HG02852 (cell line): Measurements from ENCODE around the gene PPP2R5E.
A peak's percentile ranks its signal among the peaks of the same experiment; 100 is the strongest.
"Not testable (repeated sequence)": the region's sequence is repeated elsewhere in the genome, so short reads cannot be mapped to it uniquely, and the experiment has no call there.

Experiments
- ATAC-seq: cut with Tn5 transposase; IDR thresholded peaks from one replicate; pipeline ENCODE4 v1.9.1; 2021; ENCODE audit warnings: mild to moderate bottlenecking, moderate library complexity; ENCODE audit not compliant: unreplicated experiment

PPP2R5E gene

GRCh38 chr14:63543000-63543825 is at the start of gene PPP2R5E:
Gene PPP2R5E, minus strand, starts transcription at chr14:63543377. Its CDS starts 3,692 bp downstream, at chr14:63539685.
- ATAC-seq: peak; percentile 96

- ATAC-seq: not testable (repeated sequence)
Observed at GRCh38 chr14:63583046-63583445, 39.9 kb upstream of the PPP2R5E start.

DNA sequence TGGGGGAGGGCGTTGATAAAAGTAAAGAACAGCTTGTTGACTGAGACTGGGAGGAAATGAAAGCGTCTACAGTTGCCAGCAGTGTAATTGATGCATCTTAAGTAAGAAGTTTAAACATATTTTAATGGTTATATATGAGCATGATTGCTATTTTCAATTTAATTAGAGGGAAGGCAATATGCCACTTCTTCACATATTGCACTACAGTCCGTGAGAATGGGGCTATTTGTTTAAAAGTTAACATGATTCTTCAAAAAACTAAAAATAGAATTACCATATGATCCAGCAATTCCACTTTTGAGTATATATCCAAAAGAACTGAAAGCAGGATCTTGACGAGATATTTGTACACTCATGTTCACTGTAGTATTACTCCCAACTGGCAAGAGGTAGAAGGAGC is 38.3 kb upstream of the PPP2R5E start:
- ATAC-seq: no peak

DNA sequence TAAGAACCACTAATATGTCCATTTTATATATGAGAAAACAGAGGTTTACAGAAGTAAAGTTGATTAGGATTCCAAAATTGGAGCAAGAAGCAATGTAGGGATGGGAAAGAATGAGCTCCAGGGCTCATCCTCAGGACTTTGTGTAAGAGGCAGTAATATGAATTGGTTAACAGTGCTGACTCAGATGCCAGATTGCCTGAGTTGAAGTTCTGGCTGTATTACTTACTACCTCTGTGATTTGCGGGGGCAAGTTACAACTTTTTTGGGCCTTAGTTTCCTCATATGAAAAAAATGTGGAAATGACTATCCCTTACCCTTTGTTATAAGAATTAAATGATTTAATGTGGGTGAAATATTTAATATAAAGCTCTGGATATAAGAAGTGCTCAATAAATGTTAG is 35.1 kb upstream of the PPP2R5E start:
- no peak for ATAC-seq

GRCh38 chr14:63573581-63573980 is 30.4 kb upstream of the PPP2R5E start:
- ATAC-seq: no peak

GRCh38 chr14:63565448-63565847 is 22.3 kb upstream of the PPP2R5E start:
- no peak for ATAC-seq

- no peak for ATAC-seq
Observed at GRCh38 chr14:63564318-63564717, 21.1 kb upstream of the PPP2R5E start.

- ATAC-seq: no peak
Observed at GRCh38 chr14:63563370-63564026, 20.3 kb upstream of the PPP2R5E start.

DNA sequence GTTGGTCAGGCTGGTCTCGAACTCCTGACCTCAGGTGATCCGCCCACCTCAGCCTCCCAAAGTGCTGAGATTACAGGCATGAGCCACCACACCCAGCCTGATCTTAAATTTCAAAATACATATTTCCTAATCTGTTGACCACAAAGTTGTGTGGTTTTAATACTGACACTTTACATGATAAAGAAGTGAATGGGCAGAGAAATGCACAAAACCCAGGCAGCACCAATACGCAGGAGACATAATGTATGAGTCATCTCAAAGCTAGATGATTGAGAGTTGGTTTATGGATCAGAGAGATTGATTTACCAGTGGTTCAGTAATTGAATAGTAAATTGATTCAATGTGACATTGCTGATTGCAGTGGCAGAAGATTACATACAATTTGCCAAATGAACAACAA is 19.2 kb upstream of the PPP2R5E start:
- no peak for ATAC-seq

GRCh38 chr14:63555572-63555971 is 12.4 kb upstream of the PPP2R5E start:
- ATAC-seq: no peak

DNA sequence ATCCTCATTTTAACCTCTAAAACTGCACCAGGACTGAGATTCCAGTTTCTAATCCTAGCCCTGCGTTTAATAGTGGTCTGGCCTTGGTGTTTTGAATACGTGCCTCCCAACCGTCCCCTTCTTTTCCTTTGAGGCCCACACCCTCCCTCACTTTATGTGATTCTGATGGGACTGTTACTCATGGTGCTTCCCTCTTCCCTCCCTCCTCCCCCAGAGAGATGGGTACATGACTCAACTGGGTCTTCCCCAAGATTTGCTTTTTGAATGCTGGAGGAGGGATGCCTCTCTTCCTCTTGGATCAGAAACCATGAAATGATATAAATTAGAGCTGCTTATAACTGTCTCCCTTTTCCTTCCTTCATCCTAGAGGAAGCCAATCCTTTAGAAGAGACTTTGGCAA is 8.2 kb upstream of the PPP2R5E start:
- ATAC-seq: no peak

DNA sequence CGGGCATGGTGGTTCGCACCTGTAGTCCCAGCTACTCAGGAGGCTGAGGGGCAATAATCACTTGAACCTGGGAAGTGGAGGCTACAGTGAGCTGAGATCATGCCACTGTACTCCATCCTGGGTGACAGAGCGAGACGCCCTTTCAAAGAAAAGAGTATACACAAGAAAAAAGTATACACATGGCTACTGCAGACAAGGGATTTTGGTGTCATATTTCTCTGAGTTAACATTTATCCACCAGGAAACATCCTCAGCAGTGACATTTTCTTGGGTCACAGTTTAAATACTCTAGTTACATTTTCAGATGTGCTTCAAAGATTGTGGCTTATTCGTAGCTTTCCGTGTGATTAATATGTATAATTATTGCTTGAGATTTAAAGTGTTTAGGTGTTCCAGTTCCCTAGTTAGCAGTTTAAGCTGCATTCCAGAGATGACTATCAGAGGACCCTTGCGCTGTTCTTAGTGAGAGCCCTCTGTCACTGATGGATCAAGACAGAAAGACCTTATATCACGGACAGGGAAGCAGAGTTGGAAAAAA is 4.7 kb upstream of the PPP2R5E start:
- ATAC-seq: no peak

- no peak for ATAC-seq
Observed at GRCh38 chr14:63545431-63545830, 2.3 kb upstream of the PPP2R5E start.

GRCh38 chr14:63544591-63545299 is 1.6 kb upstream of the PPP2R5E start:
- ATAC-seq: no peak

DNA sequence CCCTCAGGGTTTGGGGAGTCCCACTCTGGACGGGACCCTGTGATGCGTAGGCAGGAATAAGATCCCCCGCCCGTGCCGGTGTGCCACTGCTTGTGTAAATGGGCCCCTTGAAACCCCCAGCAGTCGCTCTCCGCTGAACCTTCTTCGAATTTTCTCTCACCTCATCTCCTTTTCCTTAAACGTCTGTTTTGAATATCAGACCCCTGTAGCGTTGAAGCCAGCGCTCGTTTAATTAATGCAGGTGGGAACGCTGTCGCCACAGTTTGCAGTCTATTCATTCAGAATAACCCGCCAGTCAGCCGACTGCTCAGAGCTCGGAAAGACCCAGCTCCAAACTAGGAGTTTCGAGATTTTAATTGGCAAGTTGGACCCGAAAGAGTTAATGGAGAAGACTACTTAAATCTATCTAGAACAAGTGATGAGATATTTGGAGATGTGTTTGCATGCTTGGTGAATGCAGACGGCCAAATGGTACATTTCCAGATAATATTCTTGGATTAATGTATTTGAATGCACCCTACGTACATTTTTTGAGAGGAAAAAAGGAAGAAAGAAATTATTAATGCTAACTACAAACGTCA is 739 bp upstream of the PPP2R5E start:
- peak; percentile 29 for ATAC-seq

DNA sequence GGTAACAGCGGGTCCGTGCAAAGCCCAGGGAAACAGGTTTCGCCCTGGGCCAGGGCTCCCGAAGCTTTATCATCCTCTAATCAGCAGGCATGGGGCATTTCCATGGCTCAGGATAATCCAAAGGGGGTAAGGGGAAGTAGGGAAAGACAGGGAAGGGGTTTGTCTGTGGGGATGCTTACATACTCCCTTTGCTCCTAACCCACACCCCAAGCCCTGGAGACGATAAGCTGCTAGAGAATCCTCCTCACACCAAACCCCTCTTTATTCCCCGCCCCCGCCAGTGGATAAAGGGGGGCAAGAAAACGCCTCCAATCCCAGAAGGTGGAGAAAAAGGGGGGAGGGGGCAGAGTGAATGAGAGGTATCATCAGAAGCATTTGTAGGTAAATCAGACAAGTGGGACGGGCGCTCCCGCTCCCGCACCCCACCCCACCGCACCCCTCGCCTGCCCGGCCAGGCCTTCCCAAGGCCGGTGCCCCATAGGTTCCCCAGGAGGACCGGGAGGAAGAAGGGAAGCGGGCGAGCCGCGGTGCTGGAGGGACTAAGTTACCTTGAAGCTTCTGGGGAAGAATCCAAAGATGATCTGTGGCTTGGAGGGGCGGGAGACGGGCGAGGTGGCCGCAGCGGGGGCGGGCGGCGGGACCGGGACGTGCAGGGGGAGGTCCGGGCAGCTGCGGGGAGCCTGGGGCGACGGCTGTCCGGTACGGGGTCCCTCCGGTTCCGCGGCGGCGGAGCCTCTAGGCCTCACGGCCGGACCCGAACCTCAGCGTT is 762 bp downstream of the PPP2R5E start:
- ATAC-seq: peak; percentile 7

DNA sequence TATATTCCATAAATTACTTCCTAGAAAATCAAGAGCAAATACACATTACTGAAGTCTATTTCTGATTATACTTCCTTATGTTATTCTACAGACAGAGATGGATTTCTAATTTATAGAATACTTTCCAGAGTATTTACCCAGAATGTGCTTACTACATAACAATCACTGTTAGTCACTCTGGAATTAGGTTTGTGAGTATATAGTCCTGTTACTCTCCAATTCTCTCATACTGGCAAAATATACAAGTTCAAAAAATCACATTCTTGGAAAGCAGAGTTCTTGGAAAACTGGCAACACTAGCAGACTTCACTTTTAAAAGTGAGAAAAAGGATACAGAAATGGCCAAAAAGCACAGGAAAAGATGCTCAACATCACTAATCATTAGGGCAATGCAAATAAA is 7.3 kb downstream of the PPP2R5E start:
- no peak for ATAC-seq

DNA sequence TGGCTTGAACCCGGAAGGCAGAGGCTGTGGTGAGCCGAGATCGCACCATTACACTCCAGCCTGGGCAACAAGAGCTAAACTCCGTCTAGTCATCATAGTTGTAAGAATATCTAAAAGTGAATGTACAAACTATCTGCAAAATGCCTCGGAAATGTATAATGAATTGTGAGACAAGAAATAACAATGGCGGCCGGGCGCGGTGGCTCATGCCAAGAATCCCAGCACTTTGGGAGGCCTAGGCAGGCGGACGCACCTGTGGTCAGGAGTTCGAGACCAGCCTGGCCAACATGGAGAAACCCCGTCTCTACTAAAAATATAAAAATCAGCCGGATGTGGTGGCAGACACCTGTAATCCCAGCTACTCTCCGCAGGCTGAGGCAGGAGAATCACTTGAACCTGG is 9.7 kb downstream of the PPP2R5E start:
- no peak for ATAC-seq

DNA sequence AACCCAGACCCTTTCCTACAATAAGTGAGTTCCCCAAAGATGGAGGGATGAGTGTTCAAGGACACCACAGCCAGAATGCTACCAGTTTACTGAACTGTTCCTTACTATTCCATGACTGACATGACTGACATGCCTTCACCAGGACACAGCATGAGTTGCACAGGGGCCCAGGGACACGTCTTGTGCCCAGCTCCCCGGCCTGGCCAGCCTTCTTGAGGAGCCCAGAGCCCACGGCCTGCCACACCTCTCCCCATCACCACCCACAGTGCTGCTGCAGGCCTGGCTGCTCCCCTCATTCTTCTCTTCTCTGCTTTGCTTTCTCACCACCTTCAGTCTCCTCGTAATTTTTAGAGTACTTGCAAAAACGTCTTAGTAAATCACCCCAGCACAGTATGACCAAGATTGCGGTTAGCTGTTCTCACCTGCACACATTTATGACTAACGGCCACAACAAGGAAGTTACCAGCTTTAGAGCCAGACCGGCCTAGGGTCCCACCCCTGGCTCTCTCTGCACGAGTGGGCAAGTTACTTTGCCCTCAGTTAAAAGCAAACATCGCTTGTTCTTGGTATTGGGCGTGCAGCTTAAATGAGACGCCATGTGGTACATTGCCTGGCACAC is 18.5 kb downstream of the PPP2R5E start:
- ATAC-seq: peak; percentile 85
